A673 (cell line): Measurements from ENCODE around the gene IQCH.

Experiments used
- EZH2 ChIP-seq: fragments of 200-600 bp; sonication (generic); IDR thresholded peaks from 2 replicates; pipeline ENCODE4 v1.6.1; 2017; ENCODE audit warnings: borderline replicate concordance, low read depth, mild to moderate bottlenecking, mixed read lengths, antibody characterized with exemption, low read length; ENCODE audit not compliant: poor library complexity, severe bottlenecking
- TF ChIP-seq, protein P1 (sequence below): fragments of 300-800, 200-600 bp; sonication (generic); conservative IDR thresholded peaks from 2 replicates; pipeline ENCODE4 v1.5.1; 2017; ENCODE audit warnings: low read depth, mild to moderate bottlenecking, antibody characterized with exemption, low read length, moderate library complexity, mixed read lengths

DNA sequence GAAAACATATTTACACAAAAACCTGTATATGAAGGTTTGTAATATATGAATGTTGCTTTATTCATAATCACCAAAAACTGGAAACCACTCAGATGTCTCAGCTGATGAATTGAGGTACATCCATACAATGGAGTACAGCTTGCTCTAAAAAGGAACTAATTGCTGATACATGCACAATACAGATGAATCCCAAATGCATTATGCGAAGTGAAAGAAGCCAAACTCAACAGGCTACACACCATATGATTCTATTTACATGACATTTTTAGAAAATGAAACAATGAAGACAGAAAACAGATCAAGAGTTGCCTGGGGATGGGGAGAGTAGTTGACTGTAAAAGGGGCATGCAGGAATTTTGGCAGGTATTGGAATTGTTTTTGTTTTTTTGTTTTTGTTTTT lies 95.5 kb downstream of the IQCH start:
- TF ChIP-seq EZH2 = no peak
- TF ChIP-seq, protein P1, sequence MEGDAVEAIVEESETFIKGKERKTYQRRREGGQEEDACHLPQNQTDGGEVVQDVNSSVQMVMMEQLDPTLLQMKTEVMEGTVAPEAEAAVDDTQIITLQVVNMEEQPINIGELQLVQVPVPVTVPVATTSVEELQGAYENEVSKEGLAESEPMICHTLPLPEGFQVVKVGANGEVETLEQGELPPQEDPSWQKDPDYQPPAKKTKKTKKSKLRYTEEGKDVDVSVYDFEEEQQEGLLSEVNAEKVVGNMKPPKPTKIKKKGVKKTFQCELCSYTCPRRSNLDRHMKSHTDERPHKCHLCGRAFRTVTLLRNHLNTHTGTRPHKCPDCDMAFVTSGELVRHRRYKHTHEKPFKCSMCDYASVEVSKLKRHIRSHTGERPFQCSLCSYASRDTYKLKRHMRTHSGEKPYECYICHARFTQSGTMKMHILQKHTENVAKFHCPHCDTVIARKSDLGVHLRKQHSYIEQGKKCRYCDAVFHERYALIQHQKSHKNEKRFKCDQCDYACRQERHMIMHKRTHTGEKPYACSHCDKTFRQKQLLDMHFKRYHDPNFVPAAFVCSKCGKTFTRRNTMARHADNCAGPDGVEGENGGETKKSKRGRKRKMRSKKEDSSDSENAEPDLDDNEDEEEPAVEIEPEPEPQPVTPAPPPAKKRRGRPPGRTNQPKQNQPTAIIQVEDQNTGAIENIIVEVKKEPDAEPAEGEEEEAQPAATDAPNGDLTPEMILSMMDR = no peak
